H9 (cell line): ENCODE data around the gene NARF. TPM values are rescaled to one million over a fixed set of nuclear protein-coding genes. Genes with fewer than 3 reads are reported as not detected.
A peak's percentile ranks its signal among the peaks of the same experiment; 100 is the strongest.

ENCODE experiments used
- DNase-seq: peaks from one replicate; pipeline ENCODE4 v3.0.0-alpha.2; 2017
- H2AFZ ChIP-seq: one replicate; pipeline ENCODE4 v1.6.1; 2013; ENCODE audit warnings: mild to moderate bottlenecking, low read length, control low read depth, moderate library complexity
- H2AK5ac ChIP-seq: 2 replicates; pipeline ENCODE4 v1.6.1; 2013; ENCODE audit warnings: low read length, control low read depth, mixed read lengths; ENCODE audit not compliant: insufficient read length
- H2BK120ac ChIP-seq: one replicate; pipeline ENCODE4 v1.6.1; 2013; ENCODE audit warnings: low read depth, mild to moderate bottlenecking, low read length, control low read depth, inconsistent platforms; ENCODE audit not compliant: poor library complexity, severe bottlenecking
- H2BK12ac ChIP-seq: 2 replicates; pipeline ENCODE4 v1.6.1; 2013; ENCODE audit warnings: low read length, control low read depth, mixed read lengths, low read depth; ENCODE audit not compliant: insufficient read length
- H2BK15ac ChIP-seq: 2 replicates; pipeline ENCODE4 v1.6.1; 2013; ENCODE audit warnings: low read depth, low read length, control low read depth
- H2BK20ac ChIP-seq: one replicate; pipeline ENCODE4 v1.6.1; 2013; ENCODE audit warnings: low read depth, mild to moderate bottlenecking, low read length, control low read depth, inconsistent platforms; ENCODE audit not compliant: poor library complexity, severe bottlenecking
- H2BK5ac ChIP-seq: 2 replicates; pipeline ENCODE4 v1.6.1; 2013; ENCODE audit warnings: low read length, control low read depth, mixed read lengths; ENCODE audit not compliant: insufficient read length
- H3K14ac ChIP-seq: 2 replicates; pipeline ENCODE4 v1.6.1; 2013; ENCODE audit warnings: low read length, control low read depth; ENCODE audit not compliant: insufficient read depth
- H3K18ac ChIP-seq: 2 replicates; pipeline ENCODE4 v1.6.1; 2013; ENCODE audit warnings: low read depth, mild to moderate bottlenecking, mixed read lengths, low read length, control low read depth; ENCODE audit not compliant: insufficient read length
- H3K23ac ChIP-seq: 2 replicates; pipeline ENCODE4 v1.6.1; 2013; ENCODE audit warnings: low read length, control low read depth, mixed read lengths, low read depth; ENCODE audit not compliant: insufficient read length
- H3K23me2 ChIP-seq: 2 replicates; pipeline ENCODE4 v1.6.1; 2013; ENCODE audit warnings: low read depth, mild to moderate bottlenecking, mixed read lengths, low read length, control low read depth; ENCODE audit not compliant: insufficient read length, poor library complexity, severe bottlenecking
- H3K27ac ChIP-seq: 2 replicates; pipeline ENCODE4 v1.5.1; 2013; ENCODE audit warnings: low read length, control low read depth, mixed read lengths, low read depth; ENCODE audit not compliant: insufficient read length
- H3K27me3 ChIP-seq: 2 replicates; pipeline ENCODE4 v1.6.1; 2013; ENCODE audit warnings: low read length, control low read depth, inconsistent platforms; ENCODE audit not compliant: insufficient read depth
- H3K4ac ChIP-seq: 2 replicates; pipeline ENCODE4 v1.6.1; 2013; ENCODE audit warnings: low read depth, mild to moderate bottlenecking, control low read depth, inconsistent platforms, low read length, moderate library complexity
- H3K4me1 ChIP-seq: 2 replicates; pipeline ENCODE4 v1.6.1; 2013; ENCODE audit warnings: low read length, control low read depth, inconsistent platforms; ENCODE audit not compliant: insufficient read depth
- H3K4me2 ChIP-seq: 2 replicates; pipeline ENCODE4 v1.6.1; 2013; ENCODE audit warnings: low read length, control low read depth, mixed read lengths; ENCODE audit not compliant: insufficient read length, insufficient read depth
- H3K56ac ChIP-seq: 2 replicates; pipeline ENCODE4 v1.6.1; 2013; ENCODE audit warnings: low read depth, mild to moderate bottlenecking, mixed read lengths, low read length, control low read depth; ENCODE audit not compliant: insufficient read length
- H3K79me1 ChIP-seq: 2 replicates; pipeline ENCODE4 v1.6.1; 2013; ENCODE audit warnings: low read depth, mild to moderate bottlenecking, moderate library complexity, low read length, control low read depth, inconsistent platforms; ENCODE audit not compliant: insufficient read depth, poor library complexity, severe bottlenecking
- H3K79me2 ChIP-seq: 2 replicates; pipeline ENCODE4 v1.6.1; 2013; ENCODE audit warnings: low read length, control low read depth, inconsistent platforms; ENCODE audit not compliant: insufficient read depth
- H3K9ac ChIP-seq: 2 replicates; pipeline ENCODE4 v1.6.1; 2013; ENCODE audit warnings: low read length, control low read depth, mixed read lengths; ENCODE audit not compliant: insufficient read length; ENCODE audit errors: extremely low read depth
- H3K9me3 ChIP-seq: one replicate; pipeline ENCODE4 v1.6.1; 2013; ENCODE audit warnings: low read depth, low read length, inconsistent platforms; ENCODE audit not compliant: control insufficient read depth
- H3T11ph ChIP-seq: one replicate; pipeline ENCODE4 v1.6.1; 2013; ENCODE audit warnings: mild to moderate bottlenecking, low read length, control low read depth, inconsistent platforms
- H4K20me1 ChIP-seq: one replicate; pipeline ENCODE4 v1.6.1; 2013; ENCODE audit not compliant: control insufficient read depth, insufficient read length, insufficient read depth
- H4K5ac ChIP-seq: 2 replicates; pipeline ENCODE4 v1.6.1; 2013; ENCODE audit warnings: low read depth, mild to moderate bottlenecking, mixed read lengths, low read length, control low read depth; ENCODE audit not compliant: insufficient read length
- H4K8ac ChIP-seq: replicated peaks from 2 replicates; pipeline ENCODE4 v1.6.1; 2013; ENCODE audit warnings: low read length, control low read depth, mixed read lengths, low read depth; ENCODE audit not compliant: insufficient read length
- H4K91ac ChIP-seq: 2 replicates; pipeline ENCODE4 v1.6.1; 2013; ENCODE audit warnings: low read depth, mild to moderate bottlenecking, moderate library complexity, mixed read lengths, low read length, control low read depth; ENCODE audit not compliant: insufficient read length
- H3K27ac Mint-ChIP-seq, 3 experiments: 2 replicates in 2 of 3; 3 replicates in 1 of 3; pipeline ENCODE4 v1.8.0; 2020 to 2021; ENCODE audit warnings: mixed read lengths in 3 of 3, mild to moderate bottlenecking in 1 of 3, moderate library complexity in 1 of 3
- H3K27me3 Mint-ChIP-seq: 2 replicates; pipeline ENCODE4 v1.8.0; 2021; ENCODE audit warnings: low read depth, mild to moderate bottlenecking, moderate library complexity, mixed read lengths
- H3K36me3 Mint-ChIP-seq, 3 experiments: 2 replicates in 2 of 3; 3 replicates in 1 of 3; pipeline ENCODE4 v1.8.0; 2020 to 2021; ENCODE audit warnings: low read depth in 3 of 3, mixed read lengths in 3 of 3; ENCODE audit not compliant: insufficient read depth in 1 of 3
- H3K4me1 Mint-ChIP-seq, 2 experiments: 2 replicates each; pipeline ENCODE4 v1.8.0; 2020; ENCODE audit warnings: mixed read lengths in 2 of 2
- H3K4me3 Mint-ChIP-seq, 2 experiments: 2 replicates in 1 of 2; 3 replicates in 1 of 2; pipeline ENCODE4 v1.8.0; 2020 to 2021; ENCODE audit warnings: mild to moderate bottlenecking in 2 of 2, mixed read lengths in 2 of 2, moderate library complexity in 1 of 2
- H3K9me3 Mint-ChIP-seq, 2 experiments: 2 replicates in 1 of 2; 3 replicates in 1 of 2; pipeline ENCODE4 v1.8.0; 2020; ENCODE audit warnings: mild to moderate bottlenecking in 2 of 2, mixed read lengths in 2 of 2, moderate library complexity in 1 of 2
- CTCF ChIP-seq: fragments of 200-600 bp; sonication (generic); conservative IDR thresholded peaks from 3 replicates; pipeline ENCODE4 v1.8.0; 2021; ENCODE audit warnings: antibody characterized with exemption, mild to moderate bottlenecking
- WGBS: extraction: QIAGEN DNeasy Blood & Tissue Kit; methylation state at CpG from one replicate; pipeline ENCODE4 v1.1.7; 2013; ENCODE audit warnings: missing lambda C conversion rate, low lambda C conversion rate, mixed read lengths; ENCODE audit not compliant: insufficient read length; ENCODE audit errors: extremely low coverage; 5-methylcytosine and 5-hydroxymethylcytosine counted together
- total RNA-seq: library from RNA; stranded (reverse); gene quantifications from 2 replicates; pipeline ENCODE4 v1.2.1, GENCODE V29; 2021

NARF gene
- total RNA-seq, 1 experiment from 2014 or later, result 124 TPM

GRCh38 chr17:82457073-82457928 is 1.2 kb upstream of the NARF start:
- no peak overlapping the region for H3K9ac ChIP-seq

More at GRCh38 chr17:82457073-82457928, 1.2 kb upstream of the NARF start:
- Histone ChIP-seq H3K18ac (no peak overlapping the region), H3K79me2 (no peaks in the 10 kb centered on the region), H2BK120ac (no peak overlapping the region), H4K8ac (no peak overlapping the region), H3K27ac (no peak overlapping the region), H2BK15ac (no peak overlapping the region), H2AK5ac (no peak overlapping the region), H3K79me1 (no peaks in the 10 kb centered on the region), H3K4me1 (no peaks in the 10 kb centered on the region), H4K5ac (no peak overlapping the region), H4K20me1 (no peaks in the 10 kb centered on the region), H2AFZ (no peak overlapping the region), H2BK20ac (no peak overlapping the region), H3T11ph (no peak overlapping the region), H3K56ac (no peak overlapping the region), H3K14ac (no peak overlapping the region), H3K4ac (no peak overlapping the region), H3K23me2 (peaks cover 6% of the 10 kb centered on the region), H2BK5ac (no peak overlapping the region), H3K9me3 (no peaks in the 10 kb centered on the region), H4K91ac (no peak overlapping the region), H3K27me3 (no peaks in the 10 kb centered on the region), H3K23ac (no peak overlapping the region), H2BK12ac (no peak overlapping the region), H3K4me2 (peak overlapping the region; percentile 38)
- peak overlapping the region; percentile 92 to 97 for H3K4me3 Mint-ChIP-seq
- WGBS, result no CpG with 5 or more reads among the region's 10 CpGs
- peak overlapping the region in 1 of 3 experiments; percentile 91; a peak in 2 of 7 replicates for H3K27ac Mint-ChIP-seq
- TF ChIP-seq CTCF, result no peak
- peaks cover 20 to 28% of the 10 kb centered on the region in 2 experiments for H3K9me3 Mint-ChIP-seq
- peaks cover 5% of the 10 kb centered on the region for H3K27me3 Mint-ChIP-seq
- DNase-seq, result no peak
- H3K36me3 Mint-ChIP-seq, result peaks cover 9 to 40% (median 32%) of the 10 kb centered on the region in 3 experiments
- H3K4me1 Mint-ChIP-seq, result peaks cover 9 to 11% of the 10 kb centered on the region in 2 experiments
